ENCODE data around the gene TNK1.

DNA sequence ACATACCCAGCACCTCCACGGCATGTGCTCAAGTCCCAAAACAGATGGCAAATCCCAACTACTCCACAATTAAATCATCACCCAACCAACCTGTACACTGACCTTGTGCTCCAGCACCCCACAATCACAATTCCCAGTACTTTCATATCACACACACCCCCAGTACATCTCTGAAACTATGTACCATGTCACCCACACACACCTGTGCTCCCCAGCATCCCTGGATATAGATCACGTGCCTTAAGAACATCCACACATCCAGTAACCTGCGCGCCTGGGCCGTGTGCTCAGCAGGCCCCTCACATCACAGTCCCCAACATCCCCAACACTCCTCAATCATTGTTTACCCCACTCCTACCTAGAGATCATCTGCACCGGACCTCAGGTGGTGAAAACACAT, 28.8 kb downstream of the TNK1 start:
- TF ChIP-seq CTCF (conservative IDR thresholded peaks at IDR 0.05 in 1 of 2, IDR thresholded peaks at IDR 0.05 in 1 of 2; ENCODE audit: extremely low read depth in 1 of 2, insufficient read depth in 1 of 2, low read depth in 1 of 2, low read length in 2 of 2) (no peak), EZH2 (IDR thresholded peaks at IDR 0.05; ENCODE audit: borderline replicate concordance, low read length) (no peak)

All from mammary epithelial cell (primary cell).